ENCODE results near the gene FHIT. TPM values are rescaled to one million over a fixed set of nuclear protein-coding genes. Genes with fewer than 3 reads are reported as not detected.

The FHIT gene
- polyA plus RNA-seq, 1 of the 3 experiments (the other 2 are of a cell fraction): 0.41 TPM

DNA sequence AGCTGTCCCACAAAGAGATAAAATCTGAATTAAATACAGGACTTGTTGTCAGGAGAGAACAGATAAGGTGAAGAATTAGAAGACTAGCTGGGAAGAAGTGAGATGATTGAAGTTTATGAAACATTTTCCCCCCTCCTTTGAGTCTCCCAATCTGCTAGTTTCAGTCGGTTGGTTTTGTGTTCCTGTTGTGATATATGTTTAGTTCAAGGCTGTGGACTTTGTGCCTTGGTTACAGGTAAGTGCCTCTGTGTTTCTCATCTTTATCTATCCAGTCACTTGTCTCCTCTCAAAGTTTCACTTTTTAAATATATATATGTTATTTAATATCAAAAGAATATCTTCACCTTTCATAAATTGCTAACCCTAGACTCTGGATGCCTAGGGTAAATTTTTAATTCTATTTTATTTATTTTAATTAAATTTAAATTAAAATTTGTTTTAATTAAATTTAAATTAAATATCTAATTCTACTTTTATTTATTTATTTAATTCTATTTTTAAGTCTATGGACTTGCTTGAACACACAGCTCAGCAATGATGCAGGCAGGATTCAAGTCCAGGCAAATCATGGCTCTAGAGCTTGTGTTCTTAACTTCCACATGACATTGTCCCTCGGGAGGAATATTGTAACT is 190.0 kb downstream of the FHIT start:
- Histone ChIP-seq H3K36me3 (replicated peaks in 1 of 2; ENCODE audit: control insufficient read depth in 1 of 2, insufficient read depth in 2 of 2, low read length in 1 of 2) (no peaks in the 10 kb centered on the region), H3K9me3 (no peaks in the 10 kb centered on the region), H3K27ac (ENCODE audit: low read depth in 2 of 2, low read length in 1 of 2) (no peak overlapping the region), H3K9me2 (no peaks in the 10 kb centered on the region), H3K79me2 (ENCODE audit: insufficient read depth) (no peaks in the 10 kb centered on the region), H3F3A (replicated peaks; ENCODE audit: insufficient read depth) (no peaks in the 10 kb centered on the region), H3K4me3 (ENCODE audit: low read depth in 2 of 2, low read length in 1 of 2) (no peak overlapping the region), H3K4me1 (ENCODE audit: control insufficient read depth in 1 of 2, insufficient read depth in 2 of 2, low read depth in 1 of 2, low read length in 1 of 2) (no peaks in the 10 kb centered on the region), H3K9ac (no peak overlapping the region), H2AFZ (ENCODE audit: low read depth) (no peak overlapping the region), H4K20me1 (ENCODE audit: insufficient read depth) (no peaks in the 10 kb centered on the region), H3K27me3 (ENCODE audit: insufficient read depth) (no peaks in the 10 kb centered on the region), H3K4me2 (no peak overlapping the region)
- no peak for DNase-seq
- 58% methylated on average over 2 of the region's 2 CpGs for WGBS (ENCODE audit: low lambda C conversion rate)
- POLR2A ChIA-PET: no interaction called here
- TF ChIP-seq GABPA (IDR thresholded peaks at IDR 0.05; ENCODE audit: low read depth): no peak
- no peak for TF ChIP-seq EZH2phosphoT487 (IDR thresholded peaks at IDR 0.05; ENCODE audit: borderline replicate concordance, low read depth)
- TF ChIP-seq, protein P1, sequence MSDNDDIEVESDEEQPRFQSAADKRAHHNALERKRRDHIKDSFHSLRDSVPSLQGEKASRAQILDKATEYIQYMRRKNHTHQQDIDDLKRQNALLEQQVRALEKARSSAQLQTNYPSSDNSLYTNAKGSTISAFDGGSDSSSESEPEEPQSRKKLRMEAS (IDR thresholded peaks at IDR 0.05; ENCODE audit: low read depth): no peak
- TF ChIP-seq, protein P2, sequence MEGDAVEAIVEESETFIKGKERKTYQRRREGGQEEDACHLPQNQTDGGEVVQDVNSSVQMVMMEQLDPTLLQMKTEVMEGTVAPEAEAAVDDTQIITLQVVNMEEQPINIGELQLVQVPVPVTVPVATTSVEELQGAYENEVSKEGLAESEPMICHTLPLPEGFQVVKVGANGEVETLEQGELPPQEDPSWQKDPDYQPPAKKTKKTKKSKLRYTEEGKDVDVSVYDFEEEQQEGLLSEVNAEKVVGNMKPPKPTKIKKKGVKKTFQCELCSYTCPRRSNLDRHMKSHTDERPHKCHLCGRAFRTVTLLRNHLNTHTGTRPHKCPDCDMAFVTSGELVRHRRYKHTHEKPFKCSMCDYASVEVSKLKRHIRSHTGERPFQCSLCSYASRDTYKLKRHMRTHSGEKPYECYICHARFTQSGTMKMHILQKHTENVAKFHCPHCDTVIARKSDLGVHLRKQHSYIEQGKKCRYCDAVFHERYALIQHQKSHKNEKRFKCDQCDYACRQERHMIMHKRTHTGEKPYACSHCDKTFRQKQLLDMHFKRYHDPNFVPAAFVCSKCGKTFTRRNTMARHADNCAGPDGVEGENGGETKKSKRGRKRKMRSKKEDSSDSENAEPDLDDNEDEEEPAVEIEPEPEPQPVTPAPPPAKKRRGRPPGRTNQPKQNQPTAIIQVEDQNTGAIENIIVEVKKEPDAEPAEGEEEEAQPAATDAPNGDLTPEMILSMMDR (IDR thresholded peaks at IDR 0.05): no peak
- TF ChIP-seq, protein P3, sequence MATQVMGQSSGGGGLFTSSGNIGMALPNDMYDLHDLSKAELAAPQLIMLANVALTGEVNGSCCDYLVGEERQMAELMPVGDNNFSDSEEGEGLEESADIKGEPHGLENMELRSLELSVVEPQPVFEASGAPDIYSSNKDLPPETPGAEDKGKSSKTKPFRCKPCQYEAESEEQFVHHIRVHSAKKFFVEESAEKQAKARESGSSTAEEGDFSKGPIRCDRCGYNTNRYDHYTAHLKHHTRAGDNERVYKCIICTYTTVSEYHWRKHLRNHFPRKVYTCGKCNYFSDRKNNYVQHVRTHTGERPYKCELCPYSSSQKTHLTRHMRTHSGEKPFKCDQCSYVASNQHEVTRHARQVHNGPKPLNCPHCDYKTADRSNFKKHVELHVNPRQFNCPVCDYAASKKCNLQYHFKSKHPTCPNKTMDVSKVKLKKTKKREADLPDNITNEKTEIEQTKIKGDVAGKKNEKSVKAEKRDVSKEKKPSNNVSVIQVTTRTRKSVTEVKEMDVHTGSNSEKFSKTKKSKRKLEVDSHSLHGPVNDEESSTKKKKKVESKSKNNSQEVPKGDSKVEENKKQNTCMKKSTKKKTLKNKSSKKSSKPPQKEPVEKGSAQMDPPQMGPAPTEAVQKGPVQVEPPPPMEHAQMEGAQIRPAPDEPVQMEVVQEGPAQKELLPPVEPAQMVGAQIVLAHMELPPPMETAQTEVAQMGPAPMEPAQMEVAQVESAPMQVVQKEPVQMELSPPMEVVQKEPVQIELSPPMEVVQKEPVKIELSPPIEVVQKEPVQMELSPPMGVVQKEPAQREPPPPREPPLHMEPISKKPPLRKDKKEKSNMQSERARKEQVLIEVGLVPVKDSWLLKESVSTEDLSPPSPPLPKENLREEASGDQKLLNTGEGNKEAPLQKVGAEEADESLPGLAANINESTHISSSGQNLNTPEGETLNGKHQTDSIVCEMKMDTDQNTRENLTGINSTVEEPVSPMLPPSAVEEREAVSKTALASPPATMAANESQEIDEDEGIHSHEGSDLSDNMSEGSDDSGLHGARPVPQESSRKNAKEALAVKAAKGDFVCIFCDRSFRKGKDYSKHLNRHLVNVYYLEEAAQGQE (IDR thresholded peaks at IDR 0.05; ENCODE audit: low read depth, low read length): no peak
- CTCF ChIA-PET: interaction anchor here (0.6 to 1.0 kb wide), 2 partner anchors 10 to 1994 kb away, joined by 3 read pairs; no protein-coding TSS in a partner anchor

DNA sequence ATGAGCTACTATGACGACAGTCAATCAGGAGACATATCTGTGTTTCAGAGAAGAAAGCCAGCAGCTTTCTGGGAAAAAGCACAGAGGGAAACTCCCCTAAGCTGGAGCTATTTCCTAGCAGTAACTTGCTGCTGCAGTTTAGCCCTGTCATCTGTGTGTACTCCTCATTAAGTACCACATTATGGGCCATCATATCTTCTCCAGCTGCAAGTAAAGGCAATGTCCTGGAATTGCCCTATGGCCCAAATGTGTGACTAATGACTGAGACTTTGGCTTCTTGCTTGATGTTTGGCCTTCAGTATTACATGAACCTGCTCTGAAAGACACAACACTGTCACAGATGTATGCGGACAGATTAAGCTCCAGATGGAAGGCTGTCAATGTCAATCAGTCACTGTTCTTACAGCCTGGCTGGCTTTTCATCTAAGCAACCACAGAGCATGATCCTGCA is 190.8 kb downstream of the FHIT start:
- no peaks in the 10 kb centered on the region for H3K9me3 ChIP-seq
- ChIA-PET POLR2A (no interaction called here), CTCF (no interaction called here)
- no peak overlapping the region for H3K4me2 ChIP-seq
- H3K9me2 ChIP-seq: no peaks in the 10 kb centered on the region
- H3K27ac ChIP-seq (ENCODE audit: low read depth in 2 of 2, low read length in 1 of 2): no peak overlapping the region
- WGBS (ENCODE audit: low lambda C conversion rate): 70% methylated on average over 2 of the region's 2 CpGs
- H3K9ac ChIP-seq: no peak overlapping the region
- no peaks in the 10 kb centered on the region for H3K27me3 ChIP-seq (ENCODE audit: insufficient read depth)
- no peaks in the 10 kb centered on the region for H3K36me3 ChIP-seq (replicated peaks in 1 of 2; ENCODE audit: control insufficient read depth in 1 of 2, insufficient read depth in 2 of 2, low read length in 1 of 2)
- no peak for DNase-seq
- H3K4me3 ChIP-seq (ENCODE audit: low read depth in 2 of 2, low read length in 1 of 2): no peak overlapping the region
- no peaks in the 10 kb centered on the region; a peak in 1 of 4 replicates for H3K4me1 ChIP-seq (ENCODE audit: control insufficient read depth in 1 of 2, insufficient read depth in 2 of 2, low read depth in 1 of 2, low read length in 1 of 2)
- no peaks in the 10 kb centered on the region for H3K79me2 ChIP-seq (ENCODE audit: insufficient read depth)
- H3F3A ChIP-seq (replicated peaks; ENCODE audit: insufficient read depth): no peaks in the 10 kb centered on the region
- no peak overlapping the region for H2AFZ ChIP-seq (ENCODE audit: low read depth)
- no peaks in the 10 kb centered on the region for H4K20me1 ChIP-seq (ENCODE audit: insufficient read depth)
- TF ChIP-seq RCOR1 (IDR thresholded peaks at IDR 0.05; ENCODE audit: low read length): no peak
- TF ChIP-seq GATA2 (CRISPR knock-in tag; IDR thresholded peaks at IDR 0.05): no peak
- TF ChIP-seq RXRA (IDR thresholded peaks at IDR 0.05; ENCODE audit: borderline replicate concordance, low read depth): no peak
- TF ChIP-seq, protein P2 (IDR thresholded peaks at IDR 0.05): no peak
- TF ChIP-seq, protein P4, sequence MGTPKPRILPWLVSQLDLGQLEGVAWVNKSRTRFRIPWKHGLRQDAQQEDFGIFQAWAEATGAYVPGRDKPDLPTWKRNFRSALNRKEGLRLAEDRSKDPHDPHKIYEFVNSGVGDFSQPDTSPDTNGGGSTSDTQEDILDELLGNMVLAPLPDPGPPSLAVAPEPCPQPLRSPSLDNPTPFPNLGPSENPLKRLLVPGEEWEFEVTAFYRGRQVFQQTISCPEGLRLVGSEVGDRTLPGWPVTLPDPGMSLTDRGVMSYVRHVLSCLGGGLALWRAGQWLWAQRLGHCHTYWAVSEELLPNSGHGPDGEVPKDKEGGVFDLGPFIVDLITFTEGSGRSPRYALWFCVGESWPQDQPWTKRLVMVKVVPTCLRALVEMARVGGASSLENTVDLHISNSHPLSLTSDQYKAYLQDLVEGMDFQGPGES (IDR thresholded peaks at IDR 0.05; ENCODE audit: low read depth, low read length): no peak
- TF ChIP-seq, protein P5, sequence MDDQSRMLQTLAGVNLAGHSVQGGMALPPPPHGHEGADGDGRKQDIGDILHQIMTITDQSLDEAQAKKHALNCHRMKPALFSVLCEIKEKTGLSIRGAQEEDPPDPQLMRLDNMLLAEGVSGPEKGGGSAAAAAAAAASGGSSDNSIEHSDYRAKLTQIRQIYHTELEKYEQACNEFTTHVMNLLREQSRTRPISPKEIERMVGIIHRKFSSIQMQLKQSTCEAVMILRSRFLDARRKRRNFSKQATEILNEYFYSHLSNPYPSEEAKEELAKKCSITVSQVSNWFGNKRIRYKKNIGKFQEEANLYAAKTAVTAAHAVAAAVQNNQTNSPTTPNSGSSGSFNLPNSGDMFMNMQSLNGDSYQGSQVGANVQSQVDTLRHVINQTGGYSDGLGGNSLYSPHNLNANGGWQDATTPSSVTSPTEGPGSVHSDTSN (IDR thresholded peaks at IDR 0.05): no peak
- TF ChIP-seq RAD21 (IDR thresholded peaks at IDR 0.05; ENCODE audit: low read length): no peak
- TF ChIP-seq, protein P6, sequence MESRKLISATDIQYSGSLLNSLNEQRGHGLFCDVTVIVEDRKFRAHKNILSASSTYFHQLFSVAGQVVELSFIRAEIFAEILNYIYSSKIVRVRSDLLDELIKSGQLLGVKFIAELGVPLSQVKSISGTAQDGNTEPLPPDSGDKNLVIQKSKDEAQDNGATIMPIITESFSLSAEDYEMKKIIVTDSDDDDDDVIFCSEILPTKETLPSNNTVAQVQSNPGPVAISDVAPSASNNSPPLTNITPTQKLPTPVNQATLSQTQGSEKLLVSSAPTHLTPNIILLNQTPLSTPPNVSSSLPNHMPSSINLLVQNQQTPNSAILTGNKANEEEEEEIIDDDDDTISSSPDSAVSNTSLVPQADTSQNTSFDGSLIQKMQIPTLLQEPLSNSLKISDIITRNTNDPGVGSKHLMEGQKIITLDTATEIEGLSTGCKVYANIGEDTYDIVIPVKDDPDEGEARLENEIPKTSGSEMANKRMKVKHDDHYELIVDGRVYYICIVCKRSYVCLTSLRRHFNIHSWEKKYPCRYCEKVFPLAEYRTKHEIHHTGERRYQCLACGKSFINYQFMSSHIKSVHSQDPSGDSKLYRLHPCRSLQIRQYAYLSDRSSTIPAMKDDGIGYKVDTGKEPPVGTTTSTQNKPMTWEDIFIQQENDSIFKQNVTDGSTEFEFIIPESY (IDR thresholded peaks at IDR 0.05; ENCODE audit: borderline replicate concordance, low read depth): no peak
- TF ChIP-seq YY1 (IDR thresholded peaks at IDR 0.05; ENCODE audit: low read depth): no peak
